WERI-Rb-1 (cell line): ENCODE results near the gene TEDC1.
A peak's percentile ranks its signal among the peaks of the same experiment; 100 is the strongest.

Experiments used
- DNase-seq: peaks from one replicate; pipeline ENCODE4 v3.0.0-alpha.2; 2020
- H3K27ac ChIP-seq: fragments of 250-450 bp; sonication (Bioruptor Pico); 2 replicates; pipeline ENCODE4 v1.5.1; 2020; ENCODE audit warnings: mild to moderate bottlenecking, moderate library complexity
- H3K27me3 ChIP-seq: fragments of 250-450 bp; sonication (Bioruptor Pico); 2 replicates; pipeline ENCODE4 v1.5.1; 2021; ENCODE audit warnings: mild to moderate bottlenecking, low read depth, moderate library complexity; ENCODE audit not compliant: insufficient read depth, severe bottlenecking
- H3K36me3 ChIP-seq: fragments of 250-450 bp; sonication (Bioruptor Pico); 2 replicates; pipeline ENCODE4 v1.5.1; 2020; ENCODE audit warnings: mild to moderate bottlenecking, moderate library complexity
- H3K4me3 ChIP-seq: 2 replicates; pipeline ENCODE4 v1.5.1; 2011; ENCODE audit warnings: low read depth, mild to moderate bottlenecking, control low read depth, low read length
- H3K9me3 ChIP-seq: fragments of 250-450 bp; sonication (Bioruptor Pico); 2 replicates; pipeline ENCODE4 v1.5.1; 2021; ENCODE audit warnings: mild to moderate bottlenecking, moderate library complexity; ENCODE audit not compliant: severe bottlenecking
- CTCF ChIP-seq: IDR thresholded peaks from 2 replicates; pipeline ENCODE4 v1.5.1; 2011; ENCODE audit warnings: low read depth, mild to moderate bottlenecking, control low read depth, inconsistent platforms, low read length

Gene TEDC1

GRCh38 chr14:105532735-105533141 lies 41.7 kb downstream of the TEDC1 start:
- peak; percentile 65 for DNase-seq
- peak; percentile 87 for TF ChIP-seq CTCF
- Histone ChIP-seq H3K4me3 (no peak overlapping the region), H3K27ac (no peak overlapping the region), H3K27me3 (peaks cover 33% of the 10 kb centered on the region), H3K9me3 (no peaks in the 10 kb centered on the region), H3K36me3 (peaks cover 4% of the 10 kb centered on the region; the same call in 1 of the 2 replicates)

GRCh38 chr14:105533391-105533790 lies 42.3 kb downstream of the TEDC1 start:
- Histone ChIP-seq H3K27ac (no peak overlapping the region), H3K4me3 (no peak overlapping the region), H3K27me3 (peaks cover 38% of the 10 kb centered on the region), H3K36me3 (peaks cover 4% of the 10 kb centered on the region; the same call in 1 of the 2 replicates), H3K9me3 (no peaks in the 10 kb centered on the region)
- no peak for DNase-seq
- no peak for TF ChIP-seq CTCF

- peaks cover 43% of the 10 kb centered on the region for H3K27me3 ChIP-seq
- no peaks in the 10 kb centered on the region for H3K9me3 ChIP-seq
- H3K36me3 ChIP-seq: peaks cover 4% of the 10 kb centered on the region; the same call in 1 of the 2 replicates
- H3K27ac ChIP-seq: no peak overlapping the region
- no peak for DNase-seq
- no peak overlapping the region for H3K4me3 ChIP-seq
- TF ChIP-seq CTCF: no peak
Measured at GRCh38 chr14:105533811-105534498, 42.9 kb downstream of the TEDC1 start.

GRCh38 chr14:105534586-105534985 lies 43.5 kb downstream of the TEDC1 start:
- Histone ChIP-seq H3K9me3 (no peaks in the 10 kb centered on the region), H3K27me3 (peaks cover 47% of the 10 kb centered on the region), H3K27ac (no peak overlapping the region), H3K36me3 (no peaks in the 10 kb centered on the region), H3K4me3 (no peak overlapping the region)
- no peak for DNase-seq
- no peak for TF ChIP-seq CTCF

GRCh38 chr14:105536051-105536450 lies 45.0 kb downstream of the TEDC1 start:
- H3K4me3 ChIP-seq: no peak overlapping the region
- H3K9me3 ChIP-seq: no peaks in the 10 kb centered on the region
- DNase-seq: no peak
- TF ChIP-seq CTCF: no peak
- no peak overlapping the region for H3K27ac ChIP-seq
- peaks cover 55% of the 10 kb centered on the region for H3K27me3 ChIP-seq
- H3K36me3 ChIP-seq: no peaks in the 10 kb centered on the region
